DMS79 (cell line): ENCODE results near the gene EEA1.

Source experiments
- DNase-seq: peaks from one replicate; lab custom pipeline; 2025; lab: John Stamatoyannopoulos, UW

Gene EEA1

DNA sequence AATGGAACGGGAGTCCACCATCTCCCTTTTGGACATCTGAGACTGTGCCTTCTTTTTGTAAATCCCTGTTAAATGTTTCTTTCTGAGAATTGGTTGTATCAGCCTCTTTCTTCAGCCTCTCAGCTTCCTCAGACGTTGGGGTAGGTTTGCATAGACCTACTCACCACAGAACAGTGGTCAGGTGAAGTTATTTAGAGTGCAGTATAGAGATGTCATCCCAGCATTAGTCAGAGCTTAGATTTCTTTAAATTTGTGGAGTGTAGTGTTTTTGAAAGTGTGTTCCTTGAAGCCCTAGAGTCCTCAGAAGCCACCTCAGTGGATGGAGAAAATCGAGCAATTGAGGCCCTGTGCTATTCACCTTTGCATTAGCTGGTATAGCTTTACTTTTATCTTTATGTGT lies 8.9 kb upstream of the EEA1 start:
- no peak for DNase-seq

GRCh38 chr12:92933606-92934005 lies 4.5 kb upstream of the EEA1 start:
- DNase-seq = no peak

DNA sequence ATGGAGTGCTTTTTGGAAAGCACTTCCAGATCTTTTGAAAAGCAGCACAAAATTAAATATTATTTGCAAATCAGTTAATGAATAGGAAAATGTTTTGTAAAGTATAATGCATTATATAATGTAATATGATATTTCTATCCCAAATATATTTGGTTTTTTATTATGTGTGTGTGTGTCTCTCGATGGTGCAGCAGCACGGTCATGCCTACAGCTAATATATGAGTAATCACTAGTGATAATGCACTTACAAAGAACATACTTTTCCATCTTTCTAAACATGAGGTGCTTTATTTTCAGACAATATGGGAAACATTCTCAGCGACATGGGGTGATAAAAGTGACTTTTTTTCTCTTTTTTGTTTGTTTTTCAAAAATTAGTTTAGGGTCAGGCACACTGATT lies 1.3 kb upstream of the EEA1 start:
- DNase-seq = no peak

GRCh38 chr12:92929983-92930382 lies 888 bp upstream of the EEA1 start:
- DNase-seq = no peak

- no peak for DNase-seq
These were observed 604 bp downstream of the EEA1 start for GRCh38 chr12:92928421-92928961.

- DNase-seq = no peak
These were observed 1.4 kb downstream of the EEA1 start for GRCh38 chr12:92927436-92928281.

DNA sequence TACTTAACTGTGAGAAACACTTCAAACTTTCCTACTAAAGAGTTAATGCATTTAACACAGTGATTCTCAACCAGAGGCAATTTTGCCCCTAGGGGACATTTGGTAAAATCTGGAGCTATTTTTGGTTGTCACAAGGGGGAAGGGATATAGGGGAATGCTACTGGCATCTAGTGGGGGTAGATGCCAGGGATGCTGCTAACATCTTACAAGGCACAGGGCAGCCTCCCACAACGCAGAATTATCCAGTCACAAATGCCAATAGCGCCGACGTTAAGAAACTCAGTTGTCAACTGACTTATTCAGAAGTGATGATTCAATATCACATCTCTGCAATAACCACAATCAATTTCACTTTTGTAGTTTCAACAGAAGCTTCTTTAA lies 2.0 kb downstream of the EEA1 start:
- no peak for DNase-seq

GRCh38 chr12:92926549-92926948 lies 2.5 kb downstream of the EEA1 start:
- DNase-seq = no peak

DNA sequence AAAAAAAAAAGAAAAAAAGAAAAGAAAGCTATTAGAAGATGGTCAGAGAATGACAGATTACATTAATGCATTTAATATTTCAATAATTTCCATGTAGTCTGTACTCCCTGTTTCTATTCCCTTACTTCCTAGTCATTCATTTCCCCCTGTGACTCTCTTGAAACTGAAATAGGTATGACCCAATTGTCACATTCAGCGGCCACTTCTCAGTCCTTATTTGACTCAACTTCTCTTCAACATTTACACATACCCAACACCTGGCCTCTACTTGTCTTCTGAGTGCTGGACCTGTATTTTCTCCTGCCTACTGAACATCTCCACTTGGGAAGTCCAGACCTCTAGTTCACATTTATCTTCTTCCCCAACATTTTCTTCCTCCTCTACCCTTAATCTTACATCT lies 7.2 kb downstream of the EEA1 start:
- DNase-seq = no peak

GRCh38 chr12:92915365-92915764 lies 13.7 kb downstream of the EEA1 start:
- DNase-seq = no peak

GRCh38 chr12:92914170-92914569 lies 14.9 kb downstream of the EEA1 start:
- DNase-seq = no peak

DNA sequence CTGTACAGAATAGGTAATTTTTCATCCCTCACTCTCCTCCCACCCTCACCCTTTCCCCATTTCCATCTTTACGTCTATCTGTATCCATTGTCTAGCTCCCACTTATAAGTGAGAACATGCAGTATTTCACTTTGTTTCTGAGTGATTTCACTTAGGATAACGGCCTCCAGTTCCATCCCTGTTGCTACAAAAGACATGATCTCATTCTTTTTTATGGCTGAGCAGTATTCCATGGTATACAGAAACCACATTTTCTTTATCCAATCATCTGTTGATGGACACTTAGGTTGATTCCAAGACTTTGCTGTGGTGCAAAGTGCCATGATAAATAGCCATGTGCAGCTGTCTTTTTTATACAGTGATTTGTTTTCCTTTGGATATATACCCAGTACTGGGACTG lies 16.4 kb downstream of the EEA1 start:
- no peak for DNase-seq

DNA sequence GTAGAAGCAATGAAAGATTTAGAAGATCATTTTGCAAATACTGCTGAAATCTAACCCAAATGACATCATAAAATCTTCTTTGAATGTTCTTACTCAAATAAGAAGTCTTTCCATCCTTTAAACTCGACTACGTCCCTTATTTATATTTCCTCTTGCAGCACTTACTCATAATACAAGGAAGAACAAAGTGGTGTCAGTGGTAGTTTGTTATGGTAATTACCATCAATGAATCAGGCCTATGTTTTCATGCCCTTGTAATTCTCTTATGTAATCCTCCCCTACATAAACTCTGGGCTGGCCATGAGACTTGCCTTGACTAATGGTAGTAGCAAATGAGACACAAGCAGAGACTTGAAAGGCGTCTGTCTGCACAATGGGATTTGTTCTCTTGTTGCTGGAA lies 17.0 kb downstream of the EEA1 start:
- no peak for DNase-seq

DNA sequence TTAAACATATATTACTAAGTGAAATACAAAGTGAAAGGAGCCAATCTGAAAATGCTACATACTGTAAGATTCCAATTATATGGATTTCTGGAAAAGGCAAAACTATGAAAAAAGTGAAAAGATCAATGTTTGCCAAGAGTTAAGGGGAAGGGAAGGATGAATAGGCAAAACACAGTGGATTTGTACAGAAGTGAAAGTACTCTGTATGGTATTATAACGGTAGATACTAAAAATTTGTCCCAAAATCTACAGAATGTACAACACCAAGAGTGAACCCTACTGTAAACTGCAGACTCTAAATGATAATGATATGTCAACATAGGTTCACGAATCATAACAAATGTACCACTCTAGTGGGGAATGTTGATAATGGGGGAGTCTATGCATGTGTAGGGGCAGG lies 17.8 kb downstream of the EEA1 start:
- no peak for DNase-seq

GRCh38 chr12:92908108-92908507 lies 21.0 kb downstream of the EEA1 start:
- DNase-seq = no peak

GRCh38 chr12:92905811-92906554 lies 23.1 kb downstream of the EEA1 start:
- no peak for DNase-seq

GRCh38 chr12:92905258-92905810 lies 23.8 kb downstream of the EEA1 start:
- no peak for DNase-seq

DNA sequence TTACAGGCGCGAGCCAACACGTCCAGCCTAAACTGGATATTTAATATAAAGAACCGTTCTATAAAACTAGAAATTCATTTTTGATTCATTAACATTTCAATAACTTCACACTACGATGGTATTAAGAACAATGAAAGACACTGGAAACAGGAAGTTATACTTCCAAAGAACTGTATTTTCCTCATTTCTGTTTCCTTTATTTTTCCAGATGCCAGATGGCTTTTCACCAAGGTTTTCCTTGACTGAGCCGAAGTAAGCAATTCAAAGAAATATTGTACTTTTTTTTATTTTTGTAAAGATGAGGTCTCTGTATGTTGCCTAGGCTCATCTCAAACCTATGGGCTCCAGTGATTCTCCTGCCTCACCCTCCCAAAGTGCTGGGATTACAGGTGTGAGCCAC lies 28.2 kb downstream of the EEA1 start:
- no peak for DNase-seq

- no peak for DNase-seq
These were observed 29.6 kb downstream of the EEA1 start for GRCh38 chr12:92899386-92900001.

DNA sequence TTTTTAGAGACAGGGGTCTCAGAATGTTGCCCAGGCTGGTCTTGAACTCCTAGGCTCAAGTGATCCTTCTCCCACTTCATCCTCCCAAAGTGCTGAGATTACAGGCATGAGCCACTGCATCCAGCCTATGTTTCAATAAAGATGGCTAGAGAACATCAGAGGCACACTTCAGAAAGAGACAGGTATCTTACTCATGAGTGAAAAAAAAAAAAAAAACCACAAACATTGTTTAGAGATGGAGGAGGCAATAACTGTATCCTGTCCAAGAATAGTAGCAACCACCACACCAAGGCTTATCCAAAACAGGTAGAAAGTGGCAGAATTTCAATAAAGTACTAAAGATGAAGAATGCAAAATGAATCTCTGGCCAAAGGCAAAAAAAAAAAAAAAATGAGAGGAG lies 30.3 kb downstream of the EEA1 start:
- DNase-seq = no peak

DNA sequence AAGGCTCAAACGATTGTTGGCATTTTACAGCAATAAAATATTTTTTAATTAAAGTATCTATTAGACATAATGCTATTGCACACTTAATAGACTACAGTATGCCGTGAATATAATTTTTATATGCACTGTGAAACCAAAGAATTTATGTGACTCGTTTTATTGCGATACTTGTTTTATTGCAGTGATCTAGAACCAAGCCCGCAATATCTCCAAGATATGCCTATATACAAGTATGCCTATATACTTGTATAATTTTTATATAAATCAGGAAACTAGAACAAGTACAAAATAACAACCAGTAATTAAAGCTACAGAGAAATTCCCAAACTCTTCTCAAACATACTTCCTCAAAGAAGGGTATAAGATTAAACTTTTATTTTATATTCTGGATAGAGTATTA lies 31.3 kb downstream of the EEA1 start:
- DNase-seq = no peak

- DNase-seq = no peak
These were observed 38.4 kb downstream of the EEA1 start for GRCh38 chr12:92890601-92891106.
